Neuronal stem cell (in vitro differentiated cells): ENCODE data around the gene SFMBT2.

Experiments used
- DNase-seq: peaks from one replicate; pipeline ENCODE4 v3.0.0-alpha.2; 2013; ENCODE audit warnings: low spot score
- H2AFZ ChIP-seq: one replicate; pipeline ENCODE4 v1.6.1; 2013; ENCODE audit warnings: mild to moderate bottlenecking, low read length, inconsistent platforms
- H2AK5ac ChIP-seq: 2 replicates; pipeline ENCODE4 v1.6.1; 2013; ENCODE audit warnings: low read depth, mild to moderate bottlenecking, inconsistent platforms, low read length, moderate library complexity, mixed read lengths
- H2BK120ac ChIP-seq: 2 replicates; pipeline ENCODE4 v1.6.1; 2013; ENCODE audit warnings: low read depth, mild to moderate bottlenecking, inconsistent platforms, low read length, moderate library complexity, mixed read lengths
- H2BK12ac ChIP-seq: one replicate; pipeline ENCODE4 v1.6.1; 2013; ENCODE audit warnings: low read length, inconsistent platforms
- H2BK15ac ChIP-seq: 2 replicates; pipeline ENCODE4 v1.6.1; 2013; ENCODE audit warnings: mild to moderate bottlenecking, low read length, inconsistent platforms, mixed read lengths
- H2BK5ac ChIP-seq: one replicate; pipeline ENCODE4 v1.6.1; 2013; ENCODE audit warnings: inconsistent platforms, mild to moderate bottlenecking, low read length, moderate library complexity
- H3K14ac ChIP-seq: one replicate; pipeline ENCODE4 v1.6.1; 2013; ENCODE audit warnings: low read length, inconsistent platforms
- H3K18ac ChIP-seq: 2 replicates; pipeline ENCODE4 v1.6.1; 2013; ENCODE audit warnings: low read length, inconsistent platforms
- H3K23ac ChIP-seq: 2 replicates; pipeline ENCODE4 v1.6.1; 2013; ENCODE audit warnings: low read depth, mild to moderate bottlenecking, mixed read lengths, low read length, inconsistent platforms; ENCODE audit not compliant: poor library complexity
- H3K27ac ChIP-seq: replicated peaks from 3 replicates; pipeline ENCODE4 v1.5.1; 2013; ENCODE audit warnings: low read length, inconsistent platforms
- H3K27me3 ChIP-seq, 3 experiments: 2 replicates each; pipeline ENCODE4 v1.6.1; 2013; ENCODE audit warnings: low read length in 3 of 3, mild to moderate bottlenecking in 2 of 3, inconsistent platforms in 1 of 3, low read depth in 1 of 3, mixed read lengths in 1 of 3, moderate library complexity in 1 of 3; ENCODE audit not compliant: control insufficient read depth in 3 of 3, insufficient read depth in 3 of 3
- H3K36me3 ChIP-seq, 2 donors: replicated peaks in 1 of 2; 2 replicates each; pipeline ENCODE4 v1.6.1; 2013; ENCODE audit warnings: low read length in 2 of 2; ENCODE audit not compliant: control insufficient read depth in 2 of 2, insufficient read depth in 2 of 2
- H3K4ac ChIP-seq: 2 replicates; pipeline ENCODE4 v1.6.1; 2013; ENCODE audit warnings: inconsistent platforms, mild to moderate bottlenecking, low read length, moderate library complexity
- H3K4me1 ChIP-seq, 2 donors: 1 replicate in 1 of 2; 2 replicates in 1 of 2; pipeline ENCODE4 v1.6.1; 2013; ENCODE audit warnings: low read length in 2 of 2, low read depth in 1 of 2; ENCODE audit not compliant: control insufficient read depth in 2 of 2, insufficient read depth in 1 of 2
- H3K4me2 ChIP-seq: one replicate; pipeline ENCODE4 v1.6.1; 2013; ENCODE audit warnings: mild to moderate bottlenecking, low read length, inconsistent platforms; ENCODE audit not compliant: insufficient read depth, poor library complexity, severe bottlenecking
- H3K4me3 ChIP-seq, 2 donors: 2 replicates each; pipeline ENCODE4 v1.5.1; 2013; ENCODE audit warnings: low read length in 2 of 2, mild to moderate bottlenecking in 2 of 2, inconsistent platforms in 1 of 2, moderate library complexity in 1 of 2
- H3K79me1 ChIP-seq: one replicate; pipeline ENCODE4 v1.6.1; 2013; ENCODE audit warnings: low read depth, mild to moderate bottlenecking, inconsistent platforms, low read length, moderate library complexity
- H3K9ac ChIP-seq: one replicate; pipeline ENCODE4 v1.6.1; 2013; ENCODE audit warnings: mild to moderate bottlenecking, low read depth, low read length, inconsistent platforms; ENCODE audit not compliant: poor library complexity
- H3K9me3 ChIP-seq, 2 donors: replicated peaks in 1 of 2; 2 replicates each; pipeline versions ENCODE3 to v1.6.1; 2013; ENCODE audit warnings: low read length in 2 of 2, mild to moderate bottlenecking in 2 of 2, inconsistent platforms in 1 of 2, low read depth in 1 of 2, mixed read lengths in 1 of 2, moderate library complexity in 1 of 2; ENCODE audit not compliant: control insufficient read depth in 2 of 2, insufficient read depth in 1 of 2
- H4K8ac ChIP-seq: one replicate; pipeline ENCODE4 v1.6.1; 2013; ENCODE audit warnings: low read depth, mild to moderate bottlenecking, inconsistent platforms, low read length, moderate library complexity
- H4K91ac ChIP-seq: one replicate; pipeline ENCODE4 v1.6.1; 2013; ENCODE audit warnings: low read length, low read depth, mild to moderate bottlenecking, inconsistent platforms; ENCODE audit not compliant: poor library complexity
- WGBS, 2 donors: extraction: QIAGEN DNeasy Blood & Tissue Kit; methylation state at CpG; one replicate each; pipeline ENCODE4 v1.1.7; 2013; ENCODE audit warnings: missing lambda C conversion rate in 2 of 2, mixed read lengths in 1 of 2; ENCODE audit not compliant: insufficient read length in 2 of 2, insufficient replicate concordance in 1 of 2; ENCODE audit errors: extremely low coverage in 2 of 2; 5-methylcytosine and 5-hydroxymethylcytosine counted together

SFMBT2 gene

GRCh38 chr10:7230951-7231350 lies 179.9 kb downstream of the SFMBT2 start:
- Histone ChIP-seq H3K23ac (no peak overlapping the region), H3K9ac (no peak overlapping the region), H3K27me3 (no peaks in the 10 kb centered on the region), H2BK12ac (no peak overlapping the region), H3K4me1 (peaks cover 3 to 10% of the 10 kb centered on the region in 2 donors), H2AFZ (no peak overlapping the region), H4K8ac (no peak overlapping the region), H3K36me3 (peaks cover 0 to 2% of the 10 kb centered on the region in 2 donors), H2BK120ac (no peak overlapping the region), H2BK15ac (no peak overlapping the region), H3K4ac (no peak overlapping the region), H3K4me2 (no peak overlapping the region), H2BK5ac (no peak overlapping the region), H3K27ac (no peak overlapping the region), H3K4me3 (no peak overlapping the region), H3K14ac (no peak overlapping the region), H3K9me3 (peaks cover 0 to 3% of the 10 kb centered on the region in 2 donors), H3K18ac (no peak overlapping the region), H2AK5ac (no peak overlapping the region), H3K79me1 (no peaks in the 10 kb centered on the region), H4K91ac (no peak overlapping the region)
- no CpG with 5 or more reads among the region's 4 CpGs for WGBS, 2 donors
- DNase-seq, result no peak

- no peak overlapping the region for H2BK12ac ChIP-seq
These were observed 180.8 kb downstream of the SFMBT2 start for GRCh38 chr10:7230036-7230435.

GRCh38 chr10:7225133-7225532 lies 185.7 kb downstream of the SFMBT2 start:
- H3K79me1 ChIP-seq, result no peaks in the 10 kb centered on the region

More at GRCh38 chr10:7230036-7230435, 180.8 kb downstream of the SFMBT2 start:
- H3K27me3 ChIP-seq, result no peaks in the 10 kb centered on the region
- H2AFZ ChIP-seq, result no peak overlapping the region
- no peak overlapping the region for H3K4ac ChIP-seq
- H4K8ac ChIP-seq, result no peak overlapping the region
- H2BK15ac ChIP-seq, result no peak overlapping the region
- H2BK5ac ChIP-seq, result no peak overlapping the region
- no peak overlapping the region for H3K18ac ChIP-seq
- H3K9ac ChIP-seq, result no peak overlapping the region
- H3K14ac ChIP-seq, result no peak overlapping the region
- H3K4me3 ChIP-seq, result no peak overlapping the region
- no peak overlapping the region for H4K91ac ChIP-seq
- no peak overlapping the region for H2BK120ac ChIP-seq
- no peaks in the 10 kb centered on the region for H3K36me3 ChIP-seq
- H3K4me2 ChIP-seq, result no peak overlapping the region
- no peak for DNase-seq
- H3K79me1 ChIP-seq, result no peaks in the 10 kb centered on the region
- no CpG with 5 or more reads among the region's 4 CpGs for WGBS, 2 donors
- no peaks in the 10 kb centered on the region for H3K9me3 ChIP-seq
- peaks cover 3 to 10% of the 10 kb centered on the region in 2 donors for H3K4me1 ChIP-seq
- no peak overlapping the region for H3K27ac ChIP-seq
- H3K23ac ChIP-seq, result no peak overlapping the region
- no peak overlapping the region for H2AK5ac ChIP-seq

GRCh38 chr10:7218968-7219367 lies 191.9 kb downstream of the SFMBT2 start:
- Histone ChIP-seq H4K91ac (no peak overlapping the region), H2BK15ac (no peak overlapping the region), H3K18ac (no peak overlapping the region)

More at GRCh38 chr10:7225133-7225532, 185.7 kb downstream of the SFMBT2 start:
- no peak overlapping the region for H2BK5ac ChIP-seq
- no peak overlapping the region for H4K8ac ChIP-seq
- no peak overlapping the region for H3K4me2 ChIP-seq
- no peak overlapping the region for H3K14ac ChIP-seq
- H3K36me3 ChIP-seq, result no peaks in the 10 kb centered on the region
- H2BK15ac ChIP-seq, result no peak overlapping the region
- H3K23ac ChIP-seq, result no peak overlapping the region
- H3K27ac ChIP-seq, result no peak overlapping the region
- no peak overlapping the region for H3K4me3 ChIP-seq
- H3K4me1 ChIP-seq, result peaks cover 0 to 2% of the 10 kb centered on the region in 2 donors
- H3K27me3 ChIP-seq, result no peaks in the 10 kb centered on the region
- no peak overlapping the region for H2AFZ ChIP-seq
- no peak overlapping the region for H3K4ac ChIP-seq
- no peak overlapping the region for H4K91ac ChIP-seq
- H2BK12ac ChIP-seq, result no peak overlapping the region
- peaks cover 4 to 10% of the 10 kb centered on the region in 2 donors for H3K9me3 ChIP-seq
- H3K18ac ChIP-seq, result no peak overlapping the region
- no peak overlapping the region for H3K9ac ChIP-seq
- no peak for DNase-seq
- no peak overlapping the region for H2AK5ac ChIP-seq
- no CpG with 5 or more reads among the region's 8 CpGs for whole genome bisulfite sequencing, 2 donors
- H2BK120ac ChIP-seq, result no peak overlapping the region

More at GRCh38 chr10:7218968-7219367, 191.9 kb downstream of the SFMBT2 start:
- H3K4ac ChIP-seq, result no peak overlapping the region
- H2AK5ac ChIP-seq, result no peak overlapping the region
- H3K9ac ChIP-seq, result no peak overlapping the region
- peaks cover 4 to 6% of the 10 kb centered on the region in 2 donors for H3K9me3 ChIP-seq
- no peak overlapping the region for H3K23ac ChIP-seq
- H3K79me1 ChIP-seq, result no peaks in the 10 kb centered on the region
- H3K27me3 ChIP-seq, result no peaks in the 10 kb centered on the region
- no peak overlapping the region for H3K4me2 ChIP-seq
- H4K8ac ChIP-seq, result no peak overlapping the region
- H3K4me3 ChIP-seq, result no peak overlapping the region
- H3K14ac ChIP-seq, result no peak overlapping the region
- H2BK12ac ChIP-seq, result no peak overlapping the region
- no peak overlapping the region for H2BK5ac ChIP-seq
- peaks cover 0 to 2% of the 10 kb centered on the region in 2 donors for H3K4me1 ChIP-seq
- peaks cover 0 to 3% of the 10 kb centered on the region in 2 donors for H3K36me3 ChIP-seq
- no peak overlapping the region for H3K27ac ChIP-seq
- no peak for DNase-seq
- H2BK120ac ChIP-seq, result no peak overlapping the region
- no peak overlapping the region for H2AFZ ChIP-seq
- no CpG with 5 or more reads among the region's 3 CpGs for WGBS, 2 donors
